GM12878 (cell line): Measurements from ENCODE around the gene GREB1. TPM values are rescaled to one million over a fixed set of nuclear protein-coding genes. Genes with fewer than 3 reads are reported as not detected.

ENCODE experiments used
- ATAC-seq: fragments of 200-7000 bp; cut with Tn5 transposase; 3 replicates; pipeline ENCODE4 v1.9.1; 2020; ENCODE audit warnings: mild to moderate bottlenecking, moderate library complexity
- BruUV-seq: library from RNA; stranded (reverse); fragments of 400-500 nt; replicated peaks from 2 replicates; lab custom pipeline; 2021; lab: Mats Ljungman, UMichigan
- CTCF ChIA-PET: fragments of 300-600 bp; sonication (Branson Sonifier 250); formaldehyde crosslinking; extraction: SDS; loops from one replicate; lab custom pipeline; 2021; ENCODE audit warnings: inconsistent platforms; lab: Yijun Ruan, JAX
- POLR2A ChIA-PET: fragments of 350-600 bp; formaldehyde crosslinking; extraction: SDS; loops from one replicate; lab custom pipeline; 2021; ENCODE audit warnings: inconsistent platforms; lab: Charles Lee
- RAD21 ChIA-PET: fragments of 300-600 bp; sonication (Branson Sonifier 250); formaldehyde crosslinking; loops from one replicate; lab custom pipeline; 2023; ENCODE audit warnings: antibody characterized with exemption; ENCODE audit not compliant: unreplicated experiment; lab: Charles Lee
- SMC1A ChIA-PET: fragments of 300-600 bp; sonication (Branson Sonifier 250); formaldehyde crosslinking; loops from one replicate; lab custom pipeline; 2023; ENCODE audit not compliant: unreplicated experiment, uncharacterized antibody; lab: Charles Lee
- DNase-seq: peaks from one replicate; pipeline ENCODE4 v3.0.0-alpha.2; 2011; ENCODE audit warnings: low read depth, low spot score
- FAIRE-seq: peaks from 3 replicates; lab custom pipeline; 2011; peaks lifted over from hg19 to GRCh38; lab: Jason Lieb, UNC
- H2AFZ ChIP-seq: 2 replicates; pipeline ENCODE4 v1.6.0; 2011; ENCODE audit warnings: low read depth, low read length, control low read depth; ENCODE audit not compliant: control insufficient read depth
- H3K27ac ChIP-seq: 2 replicates; pipeline ENCODE4 v1.5.1; 2011; ENCODE audit warnings: control low read depth; ENCODE audit not compliant: control insufficient read depth, insufficient read depth
- H3K27me3 ChIP-seq, 2 experiments: replicated peaks in 1 of 2; 2 replicates each; pipeline versions ENCODE4 v1.6.0 to v1.6.1; 2011; ENCODE audit warnings: low read length in 1 of 2; ENCODE audit not compliant: control insufficient read depth in 2 of 2, insufficient read depth in 2 of 2
- H3K36me3 ChIP-seq, 2 experiments: 2 replicates each; pipeline ENCODE4 v1.5.1; 2011; ENCODE audit warnings: low read length in 1 of 2; ENCODE audit not compliant: control insufficient read depth in 2 of 2, insufficient read depth in 2 of 2
- H3K4me1 ChIP-seq: 2 replicates; pipeline ENCODE4 v1.6.1; 2011; ENCODE audit warnings: mild to moderate bottlenecking, low read length, moderate library complexity, mixed read lengths; ENCODE audit not compliant: control insufficient read depth, insufficient read depth
- H3K4me2 ChIP-seq: 2 replicates; pipeline ENCODE4 v1.6.0; 2011; ENCODE audit warnings: control low read depth; ENCODE audit not compliant: control insufficient read depth, insufficient read depth
- H3K4me3 ChIP-seq: fragments of 200-600 bp; sonication (generic); 2 replicates; pipeline ENCODE4 v1.5.1; 2016
- H3K79me2 ChIP-seq: 2 replicates; pipeline ENCODE4 v1.6.0; 2011; ENCODE audit warnings: low read length; ENCODE audit not compliant: control insufficient read depth, insufficient read depth
- H3K9ac ChIP-seq: 2 replicates; pipeline ENCODE4 v1.8.0; 2011; ENCODE audit warnings: low read length, control low read depth, mixed read lengths; ENCODE audit not compliant: control insufficient read depth, insufficient read depth
- H3K9me3 ChIP-seq: replicated peaks from 3 replicates; pipeline ENCODE4 v1.5.1; 2011; ENCODE audit warnings: mild to moderate bottlenecking, low read length; ENCODE audit not compliant: control insufficient read depth, insufficient read depth
- H4K20me1 ChIP-seq: 2 replicates; pipeline ENCODE4 v1.6.0; 2011; ENCODE audit not compliant: control insufficient read depth, insufficient read depth
- BCL11A ChIP-seq: IDR thresholded peaks from 2 replicates; pipeline ENCODE4 v1.6.1; 2011; ENCODE audit warnings: low read depth, low read length
- EZH2 ChIP-seq: IDR thresholded peaks from 2 replicates; pipeline ENCODE4 v1.6.1; 2012; ENCODE audit warnings: low read depth, mild to moderate bottlenecking, control low read depth, inconsistent platforms, low read length, borderline replicate concordance; ENCODE audit not compliant: control insufficient read depth
- FOXK2 ChIP-seq: fragments of 450-650 bp; IDR thresholded peaks from 2 replicates; pipeline ENCODE4 v1.6.1; 2017; ENCODE audit warnings: mild to moderate bottlenecking, moderate library complexity
- JUNB ChIP-seq: IDR thresholded peaks from 2 replicates; pipeline ENCODE4 v1.6.1; 2016; ENCODE audit warnings: antibody characterized with exemption, mild to moderate bottlenecking
- RFX5 ChIP-seq: IDR thresholded peaks from 2 replicates; pipeline ENCODE4 v1.6.1; 2011; ENCODE audit warnings: low read depth, low read length, improper control_type of control experiment
- ZNF217 ChIP-seq: fragments of 450-650 bp; IDR thresholded peaks from 2 replicates; pipeline ENCODE4 v1.6.1; 2017; ENCODE audit warnings: antibody characterized with exemption, mild to moderate bottlenecking
- ZNF384 ChIP-seq: IDR thresholded peaks from 2 replicates; pipeline ENCODE4 v1.6.1; 2012; ENCODE audit warnings: low read depth, mild to moderate bottlenecking, low read length, improper control_type of control experiment, borderline replicate concordance
- ZZZ3 ChIP-seq: IDR thresholded peaks from 2 replicates; pipeline ENCODE4 v1.6.1; 2011; ENCODE audit warnings: low read depth; ENCODE audit not compliant: control insufficient read depth, insufficient read length
- WGBS: methylation state at CpG from one replicate; pipeline ENCODE4 v1.1.6; 2016; ENCODE audit warnings: low lambda C conversion rate; ENCODE audit not compliant: insufficient replicate concordance, insufficient coverage; ENCODE audit errors: missing lambda C conversion rate; 5-methylcytosine and 5-hydroxymethylcytosine counted together
- in situ Hi-C: fragments of 300-500 bp; cut with MboI; formaldehyde crosslinking; loops from 9 replicates; pipeline ENCODE4 v1.14.3; 2018; ENCODE audit warnings: mixed read lengths
- intact Hi-C: fragments of 100-400 bp; cut with micrococcal nuclease; formaldehyde crosslinking; loops from one replicate; pipeline ENCODE4 v1.14.2; 2022; ENCODE audit not compliant: unreplicated experiment
- polyA plus RNA-seq, 11 experiments: library from polyadenylated mRNA; depleted of rRNA in 4 of 11; unstranded in 6 of 11; stranded (reverse) in 5 of 11; fragments of >200 nt; fragmentation: Nextera tagmentation in 4 of 11; fragmentation: Illumina TruSeq in 1 of 11; extraction: Ambion mirVana in 4 of 11; extraction: Trizol in 1 of 11; gene quantifications; 1 replicate in 1 of 11; 2 replicates in 10 of 11; pipeline versions ENCODE4 v1.2.1 to v1.2.3, GENCODE V29; 2011 to 2016; ENCODE audit warnings: inconsistent platforms in 2 of 11, missing spikeins in 2 of 11, low read depth in 1 of 11
- total RNA-seq, 4 experiments: library from RNA; depleted of rRNA in 3 of 4; stranded (reverse); fragments of >200 nt in 3 of 4; fragmentation: Illumina TruSeq in 1 of 4; extraction: Trizol in 1 of 4; gene quantifications; 2 replicates each; pipeline versions ENCODE4 v1.2.1 to v1.2.3, GENCODE V29; 2013 to 2021
- TF ChIP-seq, protein P1 (sequence below): IDR thresholded peaks from 2 replicates; pipeline ENCODE4 v1.6.1; 2012; ENCODE audit warnings: low read depth, low read length, improper control_type of control experiment
- TF ChIP-seq, protein P2 (sequence below): fragments of 450-650 bp; formaldehyde crosslinking; IDR thresholded peaks from 2 replicates; pipeline ENCODE4 v1.4.0; 2022; ENCODE audit warnings: mild to moderate bottlenecking, moderate library complexity
- TF ChIP-seq, protein P3 (sequence below): fragments of 450-650 bp; IDR thresholded peaks from 2 replicates; pipeline ENCODE4 v1.6.1; 2016; ENCODE audit warnings: mild to moderate bottlenecking, moderate library complexity, borderline replicate concordance
- TF ChIP-seq, protein P4 (sequence below): fragments of 450-650 bp; IDR thresholded peaks from 2 replicates; pipeline ENCODE4 v1.6.1; 2017; ENCODE audit warnings: borderline replicate concordance

Gene GREB1
- total and polyA plus RNA-seq, 10 of the 15 experiments (the other 5 are each of a cell fraction or from before 2014, with no cell fraction given): 0.09 to 2.1 (median 0.37) TPM; not detected in 1

DNA sequence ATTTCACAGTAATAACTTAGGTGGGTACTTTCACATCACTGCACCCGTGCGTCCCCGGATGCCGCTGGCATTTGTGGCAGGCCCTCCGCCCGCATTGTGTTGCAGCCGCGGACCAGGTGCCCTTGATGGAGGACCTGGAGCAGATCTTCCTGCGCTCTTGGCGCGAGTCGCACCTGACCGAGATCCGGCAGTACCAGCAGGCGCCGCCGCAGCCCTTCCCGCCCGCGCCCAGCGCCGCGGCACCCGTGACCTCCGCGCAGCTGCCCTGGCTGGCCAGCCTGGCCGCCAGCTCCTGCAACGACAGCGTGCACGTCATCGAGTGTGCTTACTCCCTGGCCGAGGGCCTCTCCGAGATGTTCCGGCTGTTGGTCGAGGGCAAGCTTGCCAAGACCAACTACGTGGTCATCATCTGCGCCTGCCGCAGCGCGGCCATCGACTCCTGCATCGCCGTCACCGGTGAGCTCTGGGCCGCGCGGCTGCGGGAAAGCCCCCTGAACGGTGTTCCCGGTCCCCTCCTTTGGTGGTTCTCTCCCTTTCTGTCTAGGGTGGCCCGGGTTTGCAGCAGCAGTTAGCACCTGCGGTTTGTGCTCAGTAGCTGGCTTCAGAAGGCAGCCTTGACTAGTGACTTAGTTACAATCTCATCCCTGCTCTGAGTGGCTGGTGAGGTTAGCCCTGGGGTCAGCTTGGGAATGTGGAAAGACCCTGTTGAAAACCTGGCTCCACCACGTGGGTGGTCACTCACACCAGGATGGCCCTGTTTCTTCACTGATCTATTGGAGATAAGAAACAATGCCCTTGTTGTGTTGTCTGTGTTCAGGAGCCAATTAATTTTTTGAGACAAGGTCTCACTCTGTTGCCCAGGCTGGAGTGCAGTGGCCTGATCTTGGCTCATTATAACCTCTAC lies 59.1 kb downstream of the GREB1 start:
- CTCF ChIA-PET: interaction anchor here (1.1 to 1.5 kb wide), 3 partner anchors 9 to 95 kb away, joined by 3 to 5 read pairs (median 3); no protein-coding TSS in a partner anchor
- SMC1A ChIA-PET: no interaction called here
- intact Hi-C loops: no loop called here

More for the DNA sequence above, 59.1 kb downstream of the GREB1 start:
- no peak overlapping the region for H2AFZ ChIP-seq
- ChIA-PET POLR2A (no interaction called here), RAD21 (interaction anchor here (0.9 kb wide), 1 partner anchor 8 kb away, joined by 3 read pairs; no protein-coding TSS in a partner anchor)
- no peaks in the 10 kb centered on the region for H3K4me1 ChIP-seq
- H4K20me1 ChIP-seq: no peaks in the 10 kb centered on the region
- H3K4me2 ChIP-seq: no peak overlapping the region
- TF ChIP-seq, protein P1, sequence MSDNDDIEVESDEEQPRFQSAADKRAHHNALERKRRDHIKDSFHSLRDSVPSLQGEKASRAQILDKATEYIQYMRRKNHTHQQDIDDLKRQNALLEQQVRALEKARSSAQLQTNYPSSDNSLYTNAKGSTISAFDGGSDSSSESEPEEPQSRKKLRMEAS: no peak
- TF ChIP-seq ZNF217 (no peak), EZH2 (no peak), ZZZ3 (no peak), JUNB (no peak), RFX5 (no peak), FOXK2 (no peak), ZNF384 (no peak), BCL11A (no peak)
- TF ChIP-seq, protein P2, sequence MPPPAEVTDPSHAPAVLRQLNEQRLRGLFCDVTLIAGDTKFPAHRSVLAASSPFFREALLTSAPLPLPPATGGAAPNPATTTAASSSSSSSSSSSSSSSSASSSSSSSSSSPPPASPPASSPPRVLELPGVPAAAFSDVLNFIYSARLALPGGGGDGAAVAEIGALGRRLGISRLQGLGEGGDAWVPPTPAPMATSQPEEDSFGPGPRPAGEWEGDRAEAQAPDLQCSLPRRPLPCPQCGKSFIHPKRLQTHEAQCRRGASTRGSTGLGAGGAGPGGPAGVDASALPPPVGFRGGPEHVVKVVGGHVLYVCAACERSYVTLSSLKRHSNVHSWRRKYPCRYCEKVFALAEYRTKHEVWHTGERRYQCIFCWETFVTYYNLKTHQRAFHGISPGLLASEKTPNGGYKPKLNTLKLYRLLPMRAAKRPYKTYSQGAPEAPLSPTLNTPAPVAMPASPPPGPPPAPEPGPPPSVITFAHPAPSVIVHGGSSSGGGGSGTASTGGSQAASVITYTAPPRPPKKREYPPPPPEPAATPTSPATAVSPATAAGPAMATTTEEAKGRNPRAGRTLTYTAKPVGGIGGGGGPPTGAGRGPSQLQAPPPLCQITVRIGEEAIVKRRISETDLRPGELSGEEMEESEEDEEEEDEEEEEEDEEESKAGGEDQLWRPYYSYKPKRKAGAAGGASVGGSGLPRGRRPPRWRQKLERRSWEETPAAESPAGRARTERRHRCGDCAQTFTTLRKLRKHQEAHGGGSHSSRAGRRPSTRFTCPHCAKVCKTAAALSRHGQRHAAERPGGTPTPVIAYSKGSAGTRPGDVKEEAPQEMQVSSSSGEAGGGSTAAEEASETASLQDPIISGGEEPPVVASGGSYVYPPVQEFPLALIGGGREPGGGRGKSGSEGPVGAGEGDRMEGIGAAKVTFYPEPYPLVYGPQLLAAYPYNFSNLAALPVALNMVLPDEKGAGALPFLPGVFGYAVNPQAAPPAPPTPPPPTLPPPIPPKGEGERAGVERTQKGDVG (CRISPR knock-in tag): no peak
- TF ChIP-seq, protein P3, sequence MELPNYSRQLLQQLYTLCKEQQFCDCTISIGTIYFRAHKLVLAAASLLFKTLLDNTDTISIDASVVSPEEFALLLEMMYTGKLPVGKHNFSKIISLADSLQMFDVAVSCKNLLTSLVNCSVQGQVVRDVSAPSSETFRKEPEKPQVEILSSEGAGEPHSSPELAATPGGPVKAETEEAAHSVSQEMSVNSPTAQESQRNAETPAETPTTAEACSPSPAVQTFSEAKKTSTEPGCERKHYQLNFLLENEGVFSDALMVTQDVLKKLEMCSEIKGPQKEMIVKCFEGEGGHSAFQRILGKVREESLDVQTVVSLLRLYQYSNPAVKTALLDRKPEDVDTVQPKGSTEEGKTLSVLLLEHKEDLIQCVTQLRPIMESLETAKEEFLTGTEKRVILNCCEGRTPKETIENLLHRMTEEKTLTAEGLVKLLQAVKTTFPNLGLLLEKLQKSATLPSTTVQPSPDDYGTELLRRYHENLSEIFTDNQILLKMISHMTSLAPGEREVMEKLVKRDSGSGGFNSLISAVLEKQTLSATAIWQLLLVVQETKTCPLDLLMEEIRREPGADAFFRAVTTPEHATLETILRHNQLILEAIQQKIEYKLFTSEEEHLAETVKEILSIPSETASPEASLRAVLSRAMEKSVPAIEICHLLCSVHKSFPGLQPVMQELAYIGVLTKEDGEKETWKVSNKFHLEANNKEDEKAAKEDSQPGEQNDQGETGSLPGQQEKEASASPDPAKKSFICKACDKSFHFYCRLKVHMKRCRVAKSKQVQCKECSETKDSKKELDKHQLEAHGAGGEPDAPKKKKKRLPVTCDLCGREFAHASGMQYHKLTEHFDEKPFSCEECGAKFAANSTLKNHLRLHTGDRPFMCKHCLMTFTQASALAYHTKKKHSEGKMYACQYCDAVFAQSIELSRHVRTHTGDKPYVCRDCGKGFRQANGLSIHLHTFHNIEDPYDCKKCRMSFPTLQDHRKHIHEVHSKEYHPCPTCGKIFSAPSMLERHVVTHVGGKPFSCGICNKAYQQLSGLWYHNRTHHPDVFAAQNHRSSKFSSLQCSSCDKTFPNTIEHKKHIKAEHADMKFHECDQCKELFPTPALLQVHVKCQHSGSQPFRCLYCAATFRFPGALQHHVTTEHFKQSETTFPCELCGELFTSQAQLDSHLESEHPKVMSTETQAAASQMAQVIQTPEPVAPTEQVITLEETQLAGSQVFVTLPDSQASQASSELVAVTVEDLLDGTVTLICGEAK: no peak
- TF ChIP-seq, protein P4, sequence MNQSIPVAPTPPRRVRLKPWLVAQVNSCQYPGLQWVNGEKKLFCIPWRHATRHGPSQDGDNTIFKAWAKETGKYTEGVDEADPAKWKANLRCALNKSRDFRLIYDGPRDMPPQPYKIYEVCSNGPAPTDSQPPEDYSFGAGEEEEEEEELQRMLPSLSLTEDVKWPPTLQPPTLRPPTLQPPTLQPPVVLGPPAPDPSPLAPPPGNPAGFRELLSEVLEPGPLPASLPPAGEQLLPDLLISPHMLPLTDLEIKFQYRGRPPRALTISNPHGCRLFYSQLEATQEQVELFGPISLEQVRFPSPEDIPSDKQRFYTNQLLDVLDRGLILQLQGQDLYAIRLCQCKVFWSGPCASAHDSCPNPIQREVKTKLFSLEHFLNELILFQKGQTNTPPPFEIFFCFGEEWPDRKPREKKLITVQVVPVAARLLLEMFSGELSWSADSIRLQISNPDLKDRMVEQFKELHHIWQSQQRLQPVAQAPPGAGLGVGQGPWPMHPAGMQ: no peak
- DNase-seq: no peak
- BruUV-seq: no TSS peak
- no peak for ATAC-seq
- no peaks in the 10 kb centered on the region for H3K36me3 ChIP-seq
- no peaks in the 10 kb centered on the region for H3K79me2 ChIP-seq
- H3K9ac ChIP-seq: no peak overlapping the region
- in situ Hi-C loops: no loop called here
- no peak overlapping the region for H3K27ac ChIP-seq
- H3K9me3 ChIP-seq: no peaks in the 10 kb centered on the region
- peaks cover 2% of the 10 kb centered on the region in 2 experiments; a peak in 1 of 4 replicates for H3K27me3 ChIP-seq
- no peak for FAIRE-seq
- 82% methylated on average over 44 of the region's 53 CpGs for WGBS
- no peak overlapping the region for H3K4me3 ChIP-seq
